ENCODE results near the gene SIX5.

SIX5 gene

GRCh38 chr19:45792470-45793177 is 23.6 kb upstream of the SIX5 start, which contains the start of gene DMWD:
Gene DMWD (minus strand): TSS chr19:45792845. CDS start chr19:45792756, 89 bp downstream.
- peak; percentile 99 for FAIRE-seq

- FAIRE-seq: no peak
These were observed 22.9 kb upstream of the SIX5 start for GRCh38 chr19:45791744-45792469.

GRCh38 chr19:45790942-45791341 is 21.9 kb upstream of the SIX5 start:
- no peak for FAIRE-seq

GRCh38 chr19:45789035-45789786 is 20.2 kb upstream of the SIX5 start:
- no peak for FAIRE-seq

- FAIRE-seq: no peak
These were observed 17.5 kb upstream of the SIX5 start for GRCh38 chr19:45786533-45786894.

- FAIRE-seq: no peak
These were observed 16.9 kb upstream of the SIX5 start for GRCh38 chr19:45785781-45786532.

- FAIRE-seq: no peak
These were observed 16.0 kb upstream of the SIX5 start for GRCh38 chr19:45785097-45785496.

GRCh38 chr19:45784096-45784495 is 15.0 kb upstream of the SIX5 start:
- FAIRE-seq: no peak

- peak; percentile 53 for FAIRE-seq
These were observed 14.1 kb upstream of the SIX5 start for GRCh38 chr19:45782820-45783785.

- no peak for FAIRE-seq
These were observed 13.2 kb upstream of the SIX5 start, which contains the start of gene DMPK for GRCh38 chr19:45782162-45782691. Gene DMPK (minus strand): TSS chr19:45782490. CDS start chr19:45782352, 138 bp downstream.

GRCh38 chr19:45781214-45782161 is 12.4 kb upstream of the SIX5 start:
- no peak for FAIRE-seq

- FAIRE-seq: no peak
These were observed 11.6 kb upstream of the SIX5 start for GRCh38 chr19:45780448-45781213.

GRCh38 chr19:45780146-45780447 is 11.0 kb upstream of the SIX5 start:
- no peak for FAIRE-seq

GRCh38 chr19:45779231-45780145 is 10.4 kb upstream of the SIX5 start:
- FAIRE-seq: peak; percentile 88

- FAIRE-seq: no peak
These were observed 9.1 kb upstream of the SIX5 start for GRCh38 chr19:45778010-45778661.

GRCh38 chr19:45777395-45777961 is 8.4 kb upstream of the SIX5 start:
- FAIRE-seq: no peak

- no peak for FAIRE-seq
These were observed 5.7 kb upstream of the SIX5 start for GRCh38 chr19:45774765-45775164.

Data from G401.6 (cell line).